ENCODE results near the gene USP20. TPM values are rescaled to one million over a fixed set of nuclear protein-coding genes. Genes with fewer than 3 reads are reported as not detected.

The USP20 gene
- total RNA-seq, 8 experiments from 2014 or later = 15.3 to 24.8 (median 20.7) TPM

- Histone ChIP-seq H3K4me3 (no peak overlapping the region), H3K4me1 (replicated peaks in 1 of 2) (peaks cover 0 to 7% of the 10 kb centered on the region in 2 donors), H3K27ac (no peak overlapping the region)
- in situ Hi-C loops (cut with MboI; ENCODE audit: low pct_unique_long_range_greater_than_20kb in 2 of 9, low sequenced_read_pairs in 9 of 9, unreplicated experiment in 9 of 9) = loop anchor here in 1 of 9 experiments (25.0 kb wide), 1 partner anchor 188 kb away; the partner anchor contains the start of gene GPR107
- ATAC-seq (replicated peaks in 6 of 8) = no peak
- WGBS, 10 experiments = 82 to 100% (median 91%) methylated on average over 2 to 10 of the region's 38 CpGs; no CpG with 5 or more reads in 5 of the 10 experiments
These were observed 39.2 kb downstream of the USP20 start for GRCh38 chr9:129874261-129875101.

DNA sequence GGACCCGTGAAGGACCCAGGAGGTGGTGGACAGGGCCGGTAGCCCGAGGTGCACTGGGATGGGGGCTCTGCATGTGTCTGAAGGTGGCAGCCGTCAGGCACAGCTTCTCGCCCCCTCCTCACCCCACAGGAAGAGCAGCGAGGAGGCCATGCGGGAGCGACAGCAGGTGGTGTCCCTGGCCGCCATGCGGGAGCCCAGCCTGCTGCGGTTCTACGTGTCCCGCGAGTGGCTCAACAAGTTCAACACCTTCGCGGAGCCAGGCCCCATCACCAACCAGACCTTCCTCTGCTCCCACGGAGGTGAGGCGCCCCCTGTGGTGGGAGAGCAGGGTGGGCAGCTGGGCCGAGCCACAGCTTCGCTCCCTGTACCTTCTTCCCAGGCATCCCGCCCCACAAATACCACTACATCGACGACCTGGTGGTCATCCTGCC, 39.9 kb downstream of the USP20 start:
- in situ Hi-C loops (cut with MboI; ENCODE audit: low pct_unique_long_range_greater_than_20kb in 2 of 9, low sequenced_read_pairs in 9 of 9, unreplicated experiment in 9 of 9) = loop anchor here in 1 of 9 experiments (25.0 kb wide), 1 partner anchor 187 kb away; the partner anchor contains the start of gene GPR107
- H3K27ac ChIP-seq = no peak overlapping the region

GRCh38 chr9:129875687-129876395, 40.6 kb downstream of the USP20 start:
- in situ Hi-C loops (cut with MboI; ENCODE audit: low pct_unique_long_range_greater_than_20kb in 2 of 9, low sequenced_read_pairs in 9 of 9, unreplicated experiment in 9 of 9) = loop anchor here in 1 of 9 experiments (25.0 kb wide), 1 partner anchor 186 kb away; the partner anchor contains the start of gene GPR107
- no peak overlapping the region for H3K27ac ChIP-seq

More for the DNA sequence above, 39.9 kb downstream of the USP20 start:
- H3K4me1 ChIP-seq (replicated peaks in 1 of 2) = peaks cover 0 to 7% of the 10 kb centered on the region in 2 donors
- no peak overlapping the region for H3K4me3 ChIP-seq
- WGBS, 10 experiments = 79 to 100% (median 100%) methylated on average over 1 to 11 of the region's 23 CpGs; no CpG with 5 or more reads in 5 of the 10 experiments
- peak in 1 of 8 experiments; percentile 33 for ATAC-seq (replicated peaks in 6 of 8)

DNA sequence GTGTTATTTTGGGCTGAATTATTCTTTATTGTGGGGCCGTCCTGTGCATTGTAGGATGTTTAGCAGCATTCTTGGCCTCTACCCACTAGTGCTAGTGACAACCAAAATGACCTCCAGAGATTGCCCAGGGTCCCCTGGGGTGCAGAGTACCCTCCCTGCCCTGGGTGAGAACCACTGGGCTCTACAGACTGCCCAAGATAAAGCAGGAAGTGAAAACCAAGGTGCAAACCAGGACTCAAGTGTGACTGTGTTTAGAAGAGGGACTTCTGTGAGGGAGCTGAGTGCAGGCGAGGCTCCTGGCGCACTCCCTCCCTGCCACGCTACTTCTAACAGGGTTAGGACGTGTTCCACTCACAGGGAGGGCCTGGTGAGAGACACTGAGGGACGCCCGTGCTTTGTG, 41.6 kb downstream of the USP20 start:
- Histone ChIP-seq H3K4me3 (no peak overlapping the region), H3K4me1 (replicated peaks in 1 of 2) (no peaks in the 10 kb centered on the region), H3K27ac (no peak overlapping the region)
- no peak for ATAC-seq (replicated peaks in 6 of 8)
- in situ Hi-C loops (cut with MboI; ENCODE audit: low pct_unique_long_range_greater_than_20kb in 2 of 9, low sequenced_read_pairs in 9 of 9, unreplicated experiment in 9 of 9) = loop anchor here in 1 of 9 experiments (25.0 kb wide), 1 partner anchor 185 kb away; the partner anchor contains the start of gene GPR107
- WGBS, 10 experiments = 22 to 100% (median 100%) methylated on average over 1 to 6 of the region's 7 CpGs; no CpG with 5 or more reads in 5 of the 10 experiments

More at GRCh38 chr9:129875687-129876395, 40.6 kb downstream of the USP20 start:
- Histone ChIP-seq H3K4me1 (replicated peaks in 1 of 2) (peaks cover 0 to 7% of the 10 kb centered on the region in 2 donors), H3K4me3 (no peak overlapping the region)
- WGBS, 10 experiments = 89 to 100% (median 89%) methylated on average over 1 to 3 of the region's 27 CpGs; no CpG with 5 or more reads in 7 of the 10 experiments
- peak in 1 of 8 experiments; percentile 47 for ATAC-seq (replicated peaks in 6 of 8)

- 90 to 100% (median 93%) methylated on average over 1 to 6 of the region's 11 CpGs; no CpG with 5 or more reads in 5 of the 10 experiments for WGBS, 10 experiments
- no peak overlapping the region for H3K27ac ChIP-seq
- no peaks in the 10 kb centered on the region for H3K4me1 ChIP-seq (replicated peaks in 1 of 2)
- H3K4me3 ChIP-seq = no peak overlapping the region
- in situ Hi-C loops (cut with MboI; ENCODE audit: low pct_unique_long_range_greater_than_20kb in 2 of 9, low sequenced_read_pairs in 9 of 9, unreplicated experiment in 9 of 9) = loop anchor here in 1 of 9 experiments (25.0 kb wide), 1 partner anchor 184 kb away; the partner anchor contains the start of gene GPR107
- ATAC-seq (replicated peaks in 6 of 8) = no peak
These were observed 43.0 kb downstream of the USP20 start for GRCh38 chr9:129878291-129878690.

- no peak overlapping the region for H3K4me3 ChIP-seq
- peak overlapping the region in 1 of 2 donors; percentile 16 for H3K27ac ChIP-seq
- H3K4me1 ChIP-seq (replicated peaks in 1 of 2) = peaks cover 4% of the 10 kb centered on the region in 2 donors
- WGBS, 10 experiments = 68 to 100% (median 88%) methylated on average over 1 to 10 of the region's 17 CpGs; no CpG with 5 or more reads in 6 of the 10 experiments
- in situ Hi-C loops (cut with MboI; ENCODE audit: low pct_unique_long_range_greater_than_20kb in 2 of 9, low sequenced_read_pairs in 9 of 9, unreplicated experiment in 9 of 9) = loop anchor here in 1 of 9 experiments (25.0 kb wide), 1 partner anchor 183 kb away; the partner anchor contains the start of gene GPR107
- no peak for ATAC-seq (replicated peaks in 6 of 8)
These were observed 43.9 kb downstream of the USP20 start for GRCh38 chr9:129879103-129879699.

- Histone ChIP-seq H3K4me1 (replicated peaks in 1 of 2) (peaks cover 11% of the 10 kb centered on the region in 2 donors), H3K4me3 (no peak overlapping the region), H3K27ac (no peak overlapping the region)
- no peak for ATAC-seq (replicated peaks in 6 of 8)
- WGBS, 10 experiments = 78 to 80% methylated on average over 3 to 6 of the region's 31 CpGs; no CpG with 5 or more reads in 8 of the 10 experiments
- in situ Hi-C loops (cut with MboI; ENCODE audit: low pct_unique_long_range_greater_than_20kb in 2 of 9, low sequenced_read_pairs in 9 of 9, unreplicated experiment in 9 of 9) = loop anchor here in 1 of 9 experiments (25.0 kb wide), 1 partner anchor 182 kb away; the partner anchor contains the start of gene GPR107
These were observed 44.9 kb downstream of the USP20 start for GRCh38 chr9:129879991-129880653.

- Histone ChIP-seq H3K4me1 (replicated peaks in 1 of 2) (peaks cover 16 to 17% of the 10 kb centered on the region in 2 donors), H3K4me3 (no peak overlapping the region), H3K27ac (no peak overlapping the region)
- in situ Hi-C loops (cut with MboI; ENCODE audit: low pct_unique_long_range_greater_than_20kb in 2 of 9, low sequenced_read_pairs in 9 of 9, unreplicated experiment in 9 of 9) = loop anchor here in 1 of 9 experiments (25.0 kb wide), 1 partner anchor 181 kb away; the partner anchor contains the start of gene GPR107
- WGBS, 10 experiments = 50 to 100% (median 66%) methylated on average over 2 to 21 of the region's 28 CpGs; no CpG with 5 or more reads in 3 of the 10 experiments
- ATAC-seq (replicated peaks in 6 of 8) = no peak
These were observed 45.6 kb downstream of the USP20 start for GRCh38 chr9:129880654-129881546.

DNA sequence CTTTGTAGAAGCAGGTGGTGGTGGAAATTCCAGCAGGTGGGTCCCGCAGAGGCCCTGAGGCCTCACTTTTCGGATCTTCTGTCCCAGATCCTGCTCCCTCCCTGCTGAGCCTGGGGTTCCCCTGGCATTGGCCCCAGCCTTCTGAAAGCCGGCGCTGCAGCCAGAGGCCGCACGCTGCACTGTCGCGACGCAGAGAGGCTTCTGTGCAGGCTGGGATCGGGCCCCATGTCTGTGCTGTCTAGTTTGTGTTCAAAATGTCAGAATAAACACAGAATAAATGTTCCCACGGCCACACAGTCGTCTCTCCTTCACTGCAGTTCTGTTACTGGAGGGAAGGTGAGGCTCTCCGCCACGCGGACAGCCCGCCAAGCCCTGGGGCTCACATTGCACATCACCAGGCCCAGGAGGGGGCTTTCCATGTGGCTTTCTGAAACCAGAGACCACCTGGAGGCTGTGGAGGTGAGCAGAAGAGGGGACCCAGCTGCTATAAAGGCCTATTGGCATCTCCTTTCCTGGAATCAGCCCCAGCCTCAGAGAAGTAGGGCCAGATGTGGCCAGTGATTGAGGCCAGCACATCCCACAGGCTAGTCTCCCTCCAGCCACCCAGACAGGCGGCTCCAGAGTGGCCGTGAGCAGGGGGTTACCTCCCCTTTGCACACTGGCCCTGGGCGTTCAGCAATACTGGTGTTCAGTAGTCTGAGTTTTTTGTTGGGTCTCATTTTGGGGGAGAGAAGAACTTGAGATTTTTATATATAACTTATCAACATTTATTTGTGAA, 46.5 kb downstream of the USP20 start:
- in situ Hi-C loops (cut with MboI; ENCODE audit: low pct_unique_long_range_greater_than_20kb in 2 of 9, low sequenced_read_pairs in 9 of 9, unreplicated experiment in 9 of 9) = loop anchor here in 1 of 9 experiments (25.0 kb wide), 1 partner anchor 181 kb away; the partner anchor contains the start of gene GPR107
- Histone ChIP-seq H3K27ac (no peak overlapping the region), H3K4me1 (replicated peaks in 1 of 2) (peaks cover 20 to 21% of the 10 kb centered on the region in 2 donors), H3K4me3 (no peak overlapping the region)
- ATAC-seq (replicated peaks in 6 of 8) = no peak
- WGBS, 10 experiments = 57 to 100% (median 85%) methylated on average over 2 to 9 of the region's 19 CpGs; no CpG with 5 or more reads in 3 of the 10 experiments

DNA sequence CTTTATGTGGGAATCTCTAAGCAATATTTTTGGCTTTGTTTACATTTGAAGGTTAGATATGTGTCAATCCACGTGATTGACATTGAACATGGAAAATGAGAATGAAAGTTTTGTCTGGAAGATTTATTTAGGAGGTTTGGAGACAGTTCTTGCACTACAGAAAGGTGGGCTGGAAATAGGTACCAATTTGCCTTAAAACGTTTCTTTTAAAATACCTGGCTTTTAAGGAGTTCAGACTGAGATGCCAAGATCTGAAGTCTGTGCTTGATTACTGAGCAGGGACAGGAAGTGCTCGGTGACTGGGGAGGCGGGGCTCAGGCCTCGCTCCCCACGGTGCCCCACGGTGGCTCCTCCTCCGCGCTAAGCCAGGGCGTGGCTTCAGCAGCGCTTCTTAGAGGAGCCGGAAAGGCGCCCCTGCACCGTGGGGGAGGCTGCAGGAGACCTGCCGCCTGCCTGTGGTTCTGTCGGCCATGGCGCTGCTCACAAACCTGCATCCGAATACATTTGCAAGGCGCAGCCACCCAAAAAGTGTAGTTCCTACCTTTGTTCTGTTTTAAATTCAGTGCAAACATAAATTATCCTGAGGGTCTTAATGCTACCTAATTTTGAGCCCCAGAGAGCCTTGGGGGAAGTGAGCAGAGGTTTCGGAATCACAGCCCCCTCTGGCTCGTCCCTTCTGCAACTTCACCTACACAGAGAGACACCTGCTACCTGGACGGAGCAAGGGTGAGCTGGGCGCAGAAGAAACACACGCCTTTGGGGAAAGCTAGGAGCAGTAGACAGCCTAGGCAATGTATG, 49.2 kb downstream of the USP20 start:
- Histone ChIP-seq H3K4me1 (replicated peaks in 1 of 2) (peaks cover 20 to 24% of the 10 kb centered on the region in 2 donors), H3K4me3 (peak overlapping the region in 2 of 5 donors; percentile 5 to 7), H3K27ac (peak overlapping the region in 1 of 2 donors; percentile 24)
- 0 to 40% (median 7%) methylated on average over 1 to 9 of the region's 24 CpGs for WGBS, 10 experiments
- in situ Hi-C loops (cut with MboI; ENCODE audit: low pct_unique_long_range_greater_than_20kb in 2 of 9, low sequenced_read_pairs in 9 of 9, unreplicated experiment in 9 of 9) = loop anchor here in 1 of 9 experiments (25.0 kb wide), 1 partner anchor 178 kb away; the partner anchor contains the start of gene GPR107
- peak; percentile 61 to 87 (median 84) for ATAC-seq (replicated peaks in 6 of 8)

Measured in motor neuron (in vitro differentiated cells).